NCI-H2227 treated with DMSO at 0.1 percent for 48 hours (cell line): ENCODE measurements around the gene NR2F1.

Experiments used
- DNase-seq: peaks from one replicate; lab custom pipeline; 2025; lab: John Stamatoyannopoulos, UW

NR2F1 gene

GRCh38 chr5:93577854-93578812 is 4.9 kb upstream of the NR2F1 start:
- no peak for DNase-seq

DNA sequence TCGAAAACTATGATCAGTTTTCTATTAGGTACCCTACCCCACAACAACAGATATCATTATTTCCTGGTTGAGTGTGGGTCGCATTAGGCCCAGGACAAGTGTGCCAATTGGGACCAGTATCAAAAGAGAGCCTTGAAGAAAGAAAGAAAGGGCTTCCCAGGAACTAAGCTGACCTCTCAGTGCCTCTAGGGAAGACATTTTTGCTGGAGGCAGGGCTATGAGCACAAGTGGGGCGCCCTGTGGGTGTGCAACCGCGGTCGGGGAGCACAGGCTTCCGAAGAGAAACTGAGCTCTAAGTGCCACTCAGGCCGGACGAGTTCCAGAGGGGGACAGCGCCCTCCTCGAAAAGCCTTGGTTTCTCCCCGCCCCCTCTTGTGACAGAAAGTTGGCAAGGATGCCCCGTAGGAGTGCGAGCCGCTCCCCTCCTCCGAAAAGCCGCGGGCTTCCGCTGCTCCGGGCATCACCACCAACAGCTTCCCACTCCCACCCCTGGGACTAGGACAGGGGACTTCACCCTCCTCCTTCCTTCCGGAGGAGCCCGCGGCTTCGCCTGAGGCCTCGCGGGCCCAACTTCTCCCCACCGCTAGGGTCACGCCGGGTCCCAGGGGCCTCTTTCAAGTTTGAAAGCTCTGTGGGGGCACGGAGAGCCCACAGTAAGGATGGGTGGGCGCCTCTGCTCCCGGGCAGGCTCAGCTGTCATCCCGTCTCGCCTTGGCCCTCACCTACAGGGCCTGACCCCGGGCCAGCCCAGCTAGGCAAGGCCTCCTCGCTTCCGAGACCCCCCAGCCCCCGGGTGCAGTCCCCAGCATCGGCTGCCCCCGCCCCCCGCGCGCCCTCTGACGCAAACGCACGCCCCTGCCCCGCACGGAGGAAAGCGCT is 4.0 kb upstream of the NR2F1 start:
- no peak for DNase-seq

DNA sequence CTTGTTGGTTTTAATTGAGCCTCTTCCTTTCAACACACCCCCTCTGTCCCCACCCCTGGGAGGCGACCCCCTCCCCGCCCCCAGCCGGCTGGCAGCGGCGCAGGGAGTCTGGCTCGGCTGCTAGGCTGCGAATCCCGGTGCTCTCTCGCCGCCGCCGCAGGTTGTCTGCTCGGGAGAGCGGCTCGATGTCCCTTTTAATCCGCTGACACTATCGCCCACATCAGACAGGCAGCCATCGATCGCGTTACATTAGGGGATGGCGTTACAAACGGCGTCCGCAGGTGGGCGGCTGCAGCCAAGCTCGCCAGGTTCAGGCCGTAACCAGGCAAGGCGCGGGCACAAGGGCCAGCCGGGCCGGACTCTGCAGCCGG is 3.3 kb upstream of the NR2F1 start:
- DNase-seq, result no peak

- DNase-seq, result no peak
Measured at GRCh38 chr5:93580063-93580926, 2.7 kb upstream of the NR2F1 start.

GRCh38 chr5:93580927-93581445 is 2.0 kb upstream of the NR2F1 start, which contains the start of gene NR2F1-AS1:
NR2F1-AS1 (minus strand) TSS chr5:93581219.
- no peak for DNase-seq

GRCh38 chr5:93582167-93582462 is 907 bp upstream of the NR2F1 start:
- DNase-seq, result no peak

DNA sequence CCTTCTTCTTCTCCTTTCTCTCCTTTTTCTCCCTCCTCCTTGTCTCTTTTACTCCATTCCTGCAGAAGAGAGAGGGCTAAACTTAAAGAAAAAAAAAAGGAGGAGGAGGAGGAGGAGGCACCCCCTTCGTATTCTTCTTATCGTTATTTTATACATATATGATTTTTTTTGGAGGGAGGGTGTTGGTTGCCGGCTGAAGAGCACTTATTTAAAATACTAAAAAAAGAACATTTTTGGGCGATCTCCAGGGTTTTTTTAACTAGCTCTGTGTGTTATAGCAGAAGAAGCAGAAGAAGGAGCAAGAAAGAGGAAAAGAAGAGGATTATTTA is 381 bp downstream of the NR2F1 start:
- DNase-seq, result no peak

GRCh38 chr5:93583768-93584595 is 960 bp downstream of the NR2F1 start:
- DNase-seq, result no peak

DNA sequence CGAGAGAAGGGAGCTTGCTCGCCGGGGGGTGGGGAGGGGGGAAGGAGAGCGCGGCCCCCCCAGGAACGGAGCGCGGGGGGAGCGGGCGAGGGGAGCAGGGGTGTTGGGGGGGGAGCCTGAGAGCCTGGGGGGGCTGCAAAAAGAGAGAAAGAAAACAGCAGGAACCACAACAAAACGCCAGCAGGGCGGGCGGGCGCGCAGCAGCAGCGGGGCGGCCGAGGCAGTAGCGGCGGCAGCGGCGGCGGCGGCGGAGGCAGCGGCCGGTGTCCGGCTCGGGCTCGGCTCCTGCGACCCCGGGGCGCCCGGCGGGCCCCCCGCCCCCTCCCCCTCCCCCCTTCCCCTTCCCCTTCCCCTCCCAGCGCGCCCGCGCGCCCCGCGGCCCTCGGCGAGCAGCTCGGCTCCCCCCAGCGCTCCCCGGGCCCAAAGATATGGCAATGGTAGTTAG is 1.6 kb downstream of the NR2F1 start:
- DNase-seq, result no peak

DNA sequence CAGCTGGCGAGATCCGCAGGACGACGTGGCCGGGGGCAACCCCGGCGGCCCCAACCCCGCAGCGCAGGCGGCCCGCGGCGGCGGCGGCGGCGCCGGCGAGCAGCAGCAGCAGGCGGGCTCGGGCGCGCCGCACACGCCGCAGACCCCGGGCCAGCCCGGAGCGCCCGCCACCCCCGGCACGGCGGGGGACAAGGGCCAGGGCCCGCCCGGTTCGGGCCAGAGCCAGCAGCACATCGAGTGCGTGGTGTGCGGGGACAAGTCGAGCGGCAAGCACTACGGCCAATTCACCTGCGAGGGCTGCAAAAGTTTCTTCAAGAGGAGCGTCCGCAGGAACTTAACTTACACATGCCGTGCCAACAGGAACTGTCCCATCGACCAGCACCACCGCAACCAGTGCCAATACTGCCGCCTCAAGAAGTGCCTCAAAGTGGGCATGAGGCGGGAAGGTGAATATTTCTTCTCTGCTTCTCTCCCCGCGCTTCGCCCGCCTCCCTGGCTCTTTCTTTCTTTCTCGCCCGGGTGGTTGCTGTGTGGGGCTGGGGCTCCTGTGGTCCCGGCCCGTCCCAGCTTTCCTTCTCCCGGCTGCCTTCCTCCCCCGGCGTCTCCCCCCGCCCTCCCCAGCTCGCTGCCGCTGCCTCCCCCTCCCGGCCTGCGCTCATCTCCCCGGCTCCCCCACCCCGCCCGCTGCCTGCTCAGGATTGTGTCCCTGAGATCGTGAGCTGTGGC is 2.2 kb downstream of the NR2F1 start:
- no peak for DNase-seq

GRCh38 chr5:93585767-93586385 is 2.9 kb downstream of the NR2F1 start:
- no peak for DNase-seq

- no peak for DNase-seq
Measured at GRCh38 chr5:93586736-93587596, 3.9 kb downstream of the NR2F1 start.

GRCh38 chr5:93587597-93588351 is 4.8 kb downstream of the NR2F1 start:
- no peak for DNase-seq

GRCh38 chr5:93588352-93589151 is 5.5 kb downstream of the NR2F1 start:
- no peak for DNase-seq

GRCh38 chr5:93589152-93589828 is 6.3 kb downstream of the NR2F1 start:
- no peak for DNase-seq

GRCh38 chr5:93589829-93590215 is 6.8 kb downstream of the NR2F1 start:
- no peak for DNase-seq

DNA sequence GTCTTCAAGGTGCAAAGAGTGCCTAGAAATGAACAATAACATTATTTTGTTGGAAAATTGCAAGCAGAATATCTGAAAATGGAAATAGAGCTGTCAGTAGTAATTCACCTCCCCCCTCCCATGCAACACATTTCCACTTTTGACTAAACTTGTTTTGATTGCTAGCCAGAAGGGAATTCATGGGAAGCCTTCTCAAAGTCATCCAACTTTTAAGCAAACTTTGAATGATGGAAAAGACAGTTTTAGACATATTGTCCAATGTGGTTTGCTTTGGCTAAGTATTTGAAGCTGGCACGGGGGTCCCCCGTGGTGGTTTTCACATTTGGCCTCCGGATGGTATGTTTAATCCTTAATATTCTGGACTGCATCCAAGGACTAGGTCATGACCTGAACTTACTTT is 7.5 kb downstream of the NR2F1 start:
- no peak for DNase-seq
